Smooth muscle cell (in vitro differentiated cells): ENCODE data around the gene LGI4. TPM values are rescaled to one million over a fixed set of nuclear protein-coding genes. Genes with fewer than 3 reads are reported as not detected.

Experiments
- DNase-seq: peaks from one replicate; lab custom pipeline; 2025; ENCODE audit not compliant: unreplicated experiment; lab: John Stamatoyannopoulos, UW
- H2AFZ ChIP-seq: fragments of 200-600 bp; sonication (generic); 2 replicates; pipeline ENCODE4 v1.6.0; 2016; ENCODE audit warnings: antibody characterized with exemption, low read depth, mild to moderate bottlenecking
- H3F3A ChIP-seq: fragments of 200-600 bp; sonication (generic); 2 replicates; pipeline ENCODE4 v1.6.0; 2017; ENCODE audit warnings: antibody characterized with exemption, low read depth
- H3K27ac ChIP-seq: fragments of 200-600 bp; sonication (generic); 2 replicates; pipeline ENCODE4 v1.5.1; 2016; ENCODE audit warnings: low read depth, mild to moderate bottlenecking
- H3K27me3 ChIP-seq: fragments of 200-600 bp; sonication (generic); 2 replicates; pipeline ENCODE4 v1.6.1; 2016; ENCODE audit warnings: low read depth, mild to moderate bottlenecking
- H3K36me3 ChIP-seq: fragments of 200-600 bp; sonication (generic); 2 replicates; pipeline ENCODE4 v1.5.1; 2016; ENCODE audit warnings: low read depth
- H3K4me1 ChIP-seq: fragments of 200-600 bp; sonication (generic); 2 replicates; pipeline ENCODE4 v1.5.1; 2016; ENCODE audit warnings: low read depth
- H3K4me2 ChIP-seq: fragments of 200-600 bp; sonication (generic); 2 replicates; pipeline ENCODE4 v1.6.0; 2016; ENCODE audit warnings: mild to moderate bottlenecking
- H3K4me3 ChIP-seq: fragments of 200-600 bp; sonication (generic); 2 replicates; pipeline ENCODE4 v1.5.1; 2016; ENCODE audit warnings: mild to moderate bottlenecking
- H3K79me2 ChIP-seq: fragments of 200-600 bp; sonication (generic); 2 replicates; pipeline ENCODE4 v1.6.0; 2016; ENCODE audit warnings: low read depth, mild to moderate bottlenecking
- H3K9ac ChIP-seq: fragments of 200-600 bp; sonication (generic); 2 replicates; pipeline ENCODE4 v1.6.0; 2016; ENCODE audit warnings: low read depth
- H3K9me3 ChIP-seq: fragments of 200-600 bp; sonication (generic); replicated peaks from 2 replicates; pipeline ENCODE4 v1.5.1; 2016; ENCODE audit warnings: low read depth
- H4K20me1 ChIP-seq: fragments of 200-600 bp; sonication (generic); 2 replicates; pipeline ENCODE4 v1.6.0; 2016; ENCODE audit warnings: low read depth
- CTCF ChIP-seq: fragments of 200-600 bp; sonication (generic); IDR thresholded peaks from 2 replicates; pipeline ENCODE4 v1.5.1; 2017; ENCODE audit warnings: borderline replicate concordance, mild to moderate bottlenecking, antibody characterized with exemption; ENCODE audit not compliant: insufficient read depth, poor library complexity, severe bottlenecking
- WGBS: methylation state at CpG from one replicate; pipeline ENCODE4 v1.1.7; 2016; ENCODE audit warnings: low lambda C conversion rate; 5-methylcytosine and 5-hydroxymethylcytosine counted together
- polyA plus RNA-seq: library from polyadenylated mRNA; unstranded; fragments of >200 nt; fragmentation: Nextera tagmentation; extraction: Ambion mirVana; gene quantifications from 2 replicates; pipeline ENCODE4 v1.2.1, GENCODE V29; 2016
- total RNA-seq: library from RNA; depleted of rRNA; stranded (reverse); fragments of >200 nt; gene quantifications from 2 replicates; pipeline ENCODE4 v1.2.3, GENCODE V29; 2014

LGI4 gene
- total and polyA plus RNA-seq, 2 experiments from 2014 or later = 0.17 to 0.22 TPM

- WGBS = 91% methylated on average over 6 of the region's 6 CpGs
- no peak overlapping the region for H2AFZ ChIP-seq
- no peak for DNase-seq
- H3K79me2 ChIP-seq = no peaks in the 10 kb centered on the region
- no peaks in the 10 kb centered on the region for H3K4me1 ChIP-seq
- H3K27ac ChIP-seq = no peak overlapping the region
- no peaks in the 10 kb centered on the region for H3F3A ChIP-seq
- no peak overlapping the region for H3K9ac ChIP-seq
- no peaks in the 10 kb centered on the region for H4K20me1 ChIP-seq
- no peaks in the 10 kb centered on the region for H3K36me3 ChIP-seq
- no peak overlapping the region for H3K4me3 ChIP-seq
- no peak overlapping the region for H3K4me2 ChIP-seq
- TF ChIP-seq CTCF = no peak
- H3K9me3 ChIP-seq = no peaks in the 10 kb centered on the region
- H3K27me3 ChIP-seq = no peaks in the 10 kb centered on the region
Observed at GRCh38 chr19:35081201-35081600, 53.7 kb downstream of the LGI4 start.

- no peak overlapping the region for H3K9ac ChIP-seq
- no peak for TF ChIP-seq CTCF
- H4K20me1 ChIP-seq = no peaks in the 10 kb centered on the region
- H3K36me3 ChIP-seq = no peaks in the 10 kb centered on the region
- no peak for DNase-seq
- H3K4me2 ChIP-seq = no peak overlapping the region
- H3K79me2 ChIP-seq = no peaks in the 10 kb centered on the region
- H3K27ac ChIP-seq = no peak overlapping the region
- no peak overlapping the region for H2AFZ ChIP-seq
- no peaks in the 10 kb centered on the region for H3K9me3 ChIP-seq
- 88% methylated on average over 16 of the region's 16 CpGs for WGBS
- no peaks in the 10 kb centered on the region for H3K4me1 ChIP-seq
- H3K27me3 ChIP-seq = no peaks in the 10 kb centered on the region
- no peaks in the 10 kb centered on the region for H3F3A ChIP-seq
- H3K4me3 ChIP-seq = no peak overlapping the region
Observed at GRCh38 chr19:35080613-35081170, 54.2 kb downstream of the LGI4 start.

GRCh38 chr19:35079826-35080225 is 55.0 kb downstream of the LGI4 start:
- no peak overlapping the region for H3K4me2 ChIP-seq
- H3K27me3 ChIP-seq = no peaks in the 10 kb centered on the region
- WGBS = 89% methylated on average over 13 of the region's 14 CpGs

More at GRCh38 chr19:35079826-35080225, 55.0 kb downstream of the LGI4 start:
- Histone ChIP-seq H3K27ac (no peak overlapping the region), H3K36me3 (no peaks in the 10 kb centered on the region), H4K20me1 (no peaks in the 10 kb centered on the region), H3K4me1 (no peaks in the 10 kb centered on the region), H3F3A (no peaks in the 10 kb centered on the region), H3K4me3 (no peak overlapping the region), H2AFZ (no peak overlapping the region), H3K9me3 (no peaks in the 10 kb centered on the region), H3K79me2 (no peaks in the 10 kb centered on the region), H3K9ac (no peak overlapping the region)
- TF ChIP-seq CTCF = no peak
- no peak for DNase-seq
